A549 (cell line): ENCODE results near the gene SOX6.

Source experiments
- BCL3 ChIP-seq: fragments of >200 bp; sonication (Bioruptor Twin); formaldehyde crosslinking; IDR thresholded peaks from 3 replicates; pipeline ENCODE4 v1.6.1; 2016
- CEBPB ChIP-seq, 2 experiments: fragments of >200 bp in 1 of 2; sonication (Bioruptor Twin) in 1 of 2; formaldehyde crosslinking in 1 of 2; IDR thresholded peaks; 2 replicates each; pipeline ENCODE4 v1.6.1; 2012 to 2016
- CTCF ChIP-seq: fragments of >200 bp; sonication (Bioruptor Twin); formaldehyde crosslinking; IDR thresholded peaks from 3 replicates; pipeline ENCODE4 v1.5.1; 2016
- ELK1 ChIP-seq: fragments of 150-350 bp; IDR thresholded peaks from 2 replicates; pipeline ENCODE4 v1.6.1; 2014; ENCODE audit warnings: low read depth, mild to moderate bottlenecking, low read length
- HOXA7 ChIP-seq: fragments of 250-450 bp; sonication (Bioruptor Pico); IDR thresholded peaks from 2 replicates; pipeline ENCODE4 v1.5.0; 2020; ENCODE audit warnings: mild to moderate bottlenecking, moderate library complexity
- MAZ ChIP-seq: fragments of 150-350 bp; IDR thresholded peaks from 2 replicates; pipeline ENCODE4 v1.6.1; 2014; ENCODE audit warnings: antibody characterized with exemption, low read depth, low read length, borderline replicate concordance
- NFE2L2 ChIP-seq: fragments of 150-350 bp; conservative IDR thresholded peaks from 2 replicates; pipeline ENCODE4 v1.6.1; 2014; ENCODE audit warnings: low read length
- POLR2A ChIP-seq: IDR thresholded peaks from 2 replicates; pipeline ENCODE4 v1.6.1; 2012; ENCODE audit warnings: mild to moderate bottlenecking, low read length
- POLR2AphosphoS2 ChIP-seq: conservative IDR thresholded peaks from 2 replicates; pipeline ENCODE4 v1.6.1; 2012; ENCODE audit warnings: low read length, improper control_type of control experiment, inconsistent platforms
- RFX5 ChIP-seq: fragments of 450-650 bp; IDR thresholded peaks from 2 replicates; pipeline ENCODE4 v1.7.1; 2014; ENCODE audit warnings: antibody characterized with exemption, mild to moderate bottlenecking, moderate library complexity
- SMC3 ChIP-seq: fragments of >200 bp; sonication (Bioruptor Twin); formaldehyde crosslinking; IDR thresholded peaks from 3 replicates; pipeline ENCODE4 v1.6.1; 2018; ENCODE audit warnings: inconsistent platforms
- USF2 ChIP-seq: fragments of 450-650 bp; IDR thresholded peaks from 2 replicates; pipeline ENCODE4 v1.6.1; 2014; ENCODE audit warnings: antibody characterized with exemption
- TF ChIP-seq, protein P1 (sequence below): IDR thresholded peaks from 2 replicates; pipeline ENCODE4 v1.6.1; 2012

- no peak for TF ChIP-seq USF2
- TF ChIP-seq SMC3 = no peak
- no peak for TF ChIP-seq CTCF
- TF ChIP-seq RFX5 = no peak
- TF ChIP-seq BCL3 = no peak
- TF ChIP-seq MAZ = no peak
- no peak for TF ChIP-seq NFE2L2
- TF ChIP-seq, protein P1, sequence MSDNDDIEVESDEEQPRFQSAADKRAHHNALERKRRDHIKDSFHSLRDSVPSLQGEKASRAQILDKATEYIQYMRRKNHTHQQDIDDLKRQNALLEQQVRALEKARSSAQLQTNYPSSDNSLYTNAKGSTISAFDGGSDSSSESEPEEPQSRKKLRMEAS = no peak
- no peak for TF ChIP-seq HOXA7 (CRISPR knock-in tag)
- TF ChIP-seq POLR2AphosphoS2 = no peak
- TF ChIP-seq CEBPB (IDR thresholded peaks at IDR 0.05) = no peak
- TF ChIP-seq ELK1 = no peak
- TF ChIP-seq POLR2A = no peak
These were observed 116.9 kb downstream of the SOX6 start for GRCh38 chr11:16239141-16240105.
